Uterus (tissue), 4 donors: ENCODE measurements around the gene OR13C2. TPM values are rescaled to one million over a fixed set of nuclear protein-coding genes. Genes with fewer than 3 reads are reported as not detected.
"Not testable (repeated sequence)": the region's sequence is repeated elsewhere in the genome, so short reads cannot be mapped to it uniquely, and the experiment has no call there.

ENCODE experiments used
- DNase-seq, 2 donors: peaks; one replicate each; pipeline ENCODE4 v3.0.0-alpha.2; 2019 to 2020
- H3K27ac ChIP-seq, 2 donors: fragments of 200-600 bp; sonication (generic); 1 replicate in 1 of 2; 2 replicates in 1 of 2; pipeline ENCODE4 v1.5.1; 2016 to 2018
- H3K27me3 ChIP-seq, 2 donors: fragments of 200-600 bp; sonication (generic); one replicate each; pipeline ENCODE4 v1.5.1; 2018 to 2019; ENCODE audit warnings: control low read depth in 1 of 2
- H3K36me3 ChIP-seq, 2 donors: fragments of 200-600 bp; sonication (generic); one replicate each; pipeline ENCODE4 v1.5.1; 2019; ENCODE audit warnings: control low read depth in 1 of 2
- H3K4me1 ChIP-seq, 2 donors: fragments of 200-600 bp; sonication (generic); one replicate each; pipeline ENCODE4 v1.5.1; 2018 to 2019; ENCODE audit warnings: control low read depth in 1 of 2
- H3K4me3 ChIP-seq, 2 donors: fragments of 200-600 bp; sonication (generic); 1 replicate in 1 of 2; 2 replicates in 1 of 2; pipeline ENCODE4 v1.5.1; 2018 to 2019; ENCODE audit warnings: mild to moderate bottlenecking in 1 of 2
- H3K9me3 ChIP-seq, 2 donors: fragments of 200-600 bp; sonication (generic); one replicate each; pipeline ENCODE4 v1.5.1; 2019; ENCODE audit warnings: control low read depth in 1 of 2
- POLR2A ChIP-seq, 2 donors: fragments of 450-650 bp; IDR thresholded peaks; one replicate each; pipeline ENCODE4 v1.6.1; 2016; ENCODE audit warnings: antibody characterized with exemption in 2 of 2, mild to moderate bottlenecking in 1 of 2, moderate library complexity in 1 of 2
- intact Hi-C: fragments of 100-400 bp; cut with DNase I; formaldehyde crosslinking; loops from one replicate; pipeline ENCODE4 v1.15.1; 2023; ENCODE audit warnings: low total_unique reads
- total RNA-seq, 4 donors: library from RNA; depleted of rRNA in 3 of 4; stranded (reverse); fragments of >200 nt in 3 of 4; gene quantifications; one replicate each; pipeline versions ENCODE4 v1.1.0 to v1.2.4, GENCODE V29; 2014 to 2023
- TF ChIP-seq, protein P1 (sequence below), 4 experiments: fragments of 200-600 bp in 2 of 4; fragments of 450-650 bp in 2 of 4; sonication (generic) in 2 of 4; IDR thresholded peaks; one replicate each; pipeline ENCODE4 v1.5.1; 2016 to 2019; ENCODE audit warnings: antibody characterized with exemption in 4 of 4, mild to moderate bottlenecking in 2 of 4, moderate library complexity in 1 of 4
- donor health status: DM: yes; HTN: yes; CAD: no.

The OR13C2 gene
- total RNA-seq, 4 donors from 2014 or later, result 0.41 TPM; not detected in 3

DNA sequence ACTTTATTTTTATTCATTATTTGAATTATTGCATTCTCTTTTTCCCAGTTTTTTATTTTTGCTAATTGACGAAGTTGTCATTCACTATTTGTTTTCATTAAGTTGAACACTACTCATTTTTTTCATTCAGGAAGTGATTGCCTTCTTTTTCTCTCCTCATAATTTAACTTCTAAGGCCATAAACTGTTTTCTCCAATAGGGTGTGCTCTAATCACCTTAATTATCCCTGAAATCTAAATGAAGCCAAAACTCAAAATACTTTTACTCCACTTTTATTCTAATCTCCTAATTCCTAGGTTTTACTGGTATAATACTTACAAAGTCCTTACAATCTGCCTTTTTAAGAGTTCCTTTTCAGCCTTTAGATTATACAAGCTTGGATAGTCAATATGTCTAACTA lies 2.9 kb upstream of the OR13C2 start:
- H3K9me3 ChIP-seq, result no peaks in the 10 kb centered on the region
- H3K36me3 ChIP-seq, result no peaks in the 10 kb centered on the region
- intact Hi-C loops, result no loop called here
- no peak overlapping the region for H3K4me3 ChIP-seq
- no peaks in the 10 kb centered on the region for H3K4me1 ChIP-seq
- TF ChIP-seq, protein P1, sequence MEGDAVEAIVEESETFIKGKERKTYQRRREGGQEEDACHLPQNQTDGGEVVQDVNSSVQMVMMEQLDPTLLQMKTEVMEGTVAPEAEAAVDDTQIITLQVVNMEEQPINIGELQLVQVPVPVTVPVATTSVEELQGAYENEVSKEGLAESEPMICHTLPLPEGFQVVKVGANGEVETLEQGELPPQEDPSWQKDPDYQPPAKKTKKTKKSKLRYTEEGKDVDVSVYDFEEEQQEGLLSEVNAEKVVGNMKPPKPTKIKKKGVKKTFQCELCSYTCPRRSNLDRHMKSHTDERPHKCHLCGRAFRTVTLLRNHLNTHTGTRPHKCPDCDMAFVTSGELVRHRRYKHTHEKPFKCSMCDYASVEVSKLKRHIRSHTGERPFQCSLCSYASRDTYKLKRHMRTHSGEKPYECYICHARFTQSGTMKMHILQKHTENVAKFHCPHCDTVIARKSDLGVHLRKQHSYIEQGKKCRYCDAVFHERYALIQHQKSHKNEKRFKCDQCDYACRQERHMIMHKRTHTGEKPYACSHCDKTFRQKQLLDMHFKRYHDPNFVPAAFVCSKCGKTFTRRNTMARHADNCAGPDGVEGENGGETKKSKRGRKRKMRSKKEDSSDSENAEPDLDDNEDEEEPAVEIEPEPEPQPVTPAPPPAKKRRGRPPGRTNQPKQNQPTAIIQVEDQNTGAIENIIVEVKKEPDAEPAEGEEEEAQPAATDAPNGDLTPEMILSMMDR (IDR thresholded peaks at IDR 0.05), result no peak
- no peak for TF ChIP-seq POLR2A (IDR thresholded peaks at IDR 0.05)
- no peaks in the 10 kb centered on the region for H3K27me3 ChIP-seq
- H3K27ac ChIP-seq, result no peak overlapping the region
- no peak for DNase-seq

GRCh38 chr9:104606152-104606551 lies 725 bp upstream of the OR13C2 start:
- Histone ChIP-seq H3K4me3 (no peak overlapping the region), H3K27me3 (no peaks in the 10 kb centered on the region), H3K27ac (no peak overlapping the region), H3K36me3 (no peaks in the 10 kb centered on the region), H3K4me1 (no peaks in the 10 kb centered on the region), H3K9me3 (no peaks in the 10 kb centered on the region)
- TF ChIP-seq, protein P1 (IDR thresholded peaks at IDR 0.05), result no peak
- TF ChIP-seq POLR2A (IDR thresholded peaks at IDR 0.05), result no peak
- no peak for DNase-seq
- intact Hi-C loops, result no loop called here

- Histone ChIP-seq H3K9me3 (no peaks in the 10 kb centered on the region), H3K36me3 (no peaks in the 10 kb centered on the region), H3K27me3 (no peaks in the 10 kb centered on the region), H3K4me3 (no peak overlapping the region), H3K27ac (no peak overlapping the region), H3K4me1 (no peaks in the 10 kb centered on the region)
- TF ChIP-seq, protein P1 (IDR thresholded peaks at IDR 0.05), result no peak
- no peak for TF ChIP-seq POLR2A (IDR thresholded peaks at IDR 0.05)
- no peak for DNase-seq
- intact Hi-C loops, result no loop called here
Observed at GRCh38 chr9:104604801-104605200, 626 bp downstream of the OR13C2 start.

DNA sequence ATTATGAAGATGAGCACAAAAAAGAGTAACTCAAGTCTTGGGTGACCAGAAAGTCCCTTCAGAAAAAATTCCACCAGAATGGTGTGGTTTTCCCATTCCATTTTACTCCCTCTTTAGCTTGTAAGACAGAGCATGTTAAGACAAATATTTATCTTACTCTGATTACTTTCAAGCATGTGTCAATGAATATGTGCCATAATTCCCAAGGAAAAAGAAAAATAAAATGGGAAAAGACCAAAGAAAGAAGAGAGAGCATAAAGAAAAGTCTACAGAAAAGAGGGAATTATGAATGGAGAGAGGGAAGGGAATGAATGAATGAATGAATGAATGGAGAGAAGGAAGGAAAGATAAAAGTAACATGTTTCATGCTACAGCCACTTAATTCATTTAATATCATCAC lies 6.1 kb downstream of the OR13C2 start, which contains the start of gene OR13C5:
Gene OR13C5, minus strand, starts transcription at position 101 of the 400 bp plus-strand sequence. Its CDS starts 0 bp downstream, at position 101.
- H3K4me1 ChIP-seq, H3K36me3 ChIP-seq, H3K9me3 ChIP-seq, H3K27ac ChIP-seq, H3K4me3 ChIP-seq, H3K27me3 ChIP-seq, DNase-seq, intact Hi-C loops: not testable (repeated sequence)

DNA sequence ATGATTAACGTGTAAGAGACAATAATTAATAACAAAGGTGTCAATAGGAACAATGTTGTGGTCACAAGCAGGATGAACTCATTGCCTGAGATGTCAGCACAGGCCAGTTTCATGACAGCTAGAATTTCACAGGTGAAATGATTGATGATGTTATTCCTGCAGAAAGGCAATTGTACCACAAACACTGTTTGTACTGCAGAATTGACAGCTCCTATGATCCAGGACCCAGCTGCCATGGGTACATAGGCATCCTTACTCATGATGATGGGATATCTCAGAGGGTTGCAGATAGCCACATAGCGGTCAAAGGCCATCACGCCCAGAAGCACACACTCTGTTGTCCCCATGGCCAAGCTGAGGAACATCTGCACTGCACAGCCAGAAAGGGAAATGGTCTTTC lies 6.7 kb downstream of the OR13C2 start:
- DNase-seq, intact Hi-C loops, H3K4me3 ChIP-seq: not testable (repeated sequence)

DNA sequence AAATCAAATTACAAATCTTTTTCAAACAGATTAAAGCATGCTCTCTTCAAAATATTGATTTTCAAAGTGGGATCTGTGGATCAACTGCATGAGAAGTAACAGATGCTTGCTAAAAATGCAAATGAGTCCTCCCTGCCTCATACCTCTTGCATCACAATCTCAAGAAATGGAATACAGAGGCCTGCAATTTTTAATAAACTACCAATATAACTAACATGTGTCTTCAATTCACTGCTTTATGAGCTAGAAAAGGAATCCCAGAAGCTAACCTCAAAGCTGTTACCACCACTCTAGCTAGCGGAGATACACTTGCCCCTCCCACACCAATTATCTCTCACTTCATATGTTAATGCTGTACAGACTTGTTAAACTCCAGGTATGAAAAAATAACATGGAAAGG lies 15.8 kb downstream of the OR13C2 start:
- intact Hi-C loops, result no loop called here
- TF ChIP-seq, protein P1 (IDR thresholded peaks at IDR 0.05), result no peak
- no peak for TF ChIP-seq POLR2A (IDR thresholded peaks at IDR 0.05)
- Histone ChIP-seq H3K27me3 (no peaks in the 10 kb centered on the region), H3K27ac (no peak overlapping the region), H3K4me3 (no peak overlapping the region), H3K9me3 (peaks cover 0 to 2% of the 10 kb centered on the region in 2 donors), H3K4me1 (no peaks in the 10 kb centered on the region), H3K36me3 (no peaks in the 10 kb centered on the region)
- no peak for DNase-seq

More for the DNA sequence above, 6.7 kb downstream of the OR13C2 start:
- H3K27me3 ChIP-seq, H3K36me3 ChIP-seq, H3K27ac ChIP-seq, H3K9me3 ChIP-seq, H3K4me1 ChIP-seq: not testable (repeated sequence)
